B cell (primary cell): Measurements from ENCODE around the gene ZNF541. TPM values are rescaled to one million over a fixed set of nuclear protein-coding genes. Genes with fewer than 3 reads are reported as not detected.
A peak's percentile ranks its signal among the peaks of the same experiment; 100 is the strongest.

Experiments used
- ATAC-seq: fragments of 200-7000 bp; cut with Tn5 transposase; one replicate; pipeline ENCODE4 v1.10.0; 2021; ENCODE audit warnings: low read depth, mild to moderate bottlenecking, moderate number of reproducible peaks, moderate library complexity
- CTCF ChIA-PET: fragments of 350-600 bp; sonication (Branson Sonifier 250); formaldehyde crosslinking; loops from one replicate; lab custom pipeline; 2021; ENCODE audit warnings: antibody characterized with exemption, inconsistent platforms; lab: Charles Lee
- POLR2A ChIA-PET: fragments of 350-600 bp; sonication (Branson Sonifier 250); formaldehyde crosslinking; loops from one replicate; lab custom pipeline; 2021; ENCODE audit warnings: antibody characterized with exemption; lab: Charles Lee
- DNase-seq: peaks from one replicate; pipeline ENCODE4 v3.0.0; 2013
- H2AFZ ChIP-seq: 2 replicates; pipeline ENCODE4 v1.6.1; 2012; ENCODE audit warnings: mild to moderate bottlenecking, low read depth, low read length; ENCODE audit not compliant: insufficient read depth, poor library complexity, severe bottlenecking
- H3K27ac ChIP-seq, 2 donors: 1 replicate in 1 of 2; 2 replicates in 1 of 2; pipeline ENCODE4 v1.5.1; 2012 to 2013; ENCODE audit warnings: low read length in 2 of 2, mild to moderate bottlenecking in 2 of 2, moderate library complexity in 1 of 2
- H3K27me3 ChIP-seq, 4 experiments: fragments of 200-600 bp in 1 of 4; sonication (generic) in 1 of 4; replicated peaks in 1 of 4; 1 replicate in 2 of 4; 2 replicates in 2 of 4; pipeline versions ENCODE4 v1.6.1 to v1.7.0; 2013 to 2016; ENCODE audit warnings: low read length in 3 of 4, mild to moderate bottlenecking in 2 of 4, mixed read lengths in 1 of 4, moderate library complexity in 1 of 4; ENCODE audit not compliant: insufficient read depth in 4 of 4, control insufficient read depth in 3 of 4; ENCODE audit errors: control extremely low read depth in 1 of 4
- H3K36me3 ChIP-seq, 2 experiments: replicated peaks in 1 of 2; 1 replicate in 1 of 2; 2 replicates in 1 of 2; pipeline versions ENCODE4 v1.6.1 to v1.7.1; 2013; ENCODE audit warnings: low read length in 1 of 2; ENCODE audit not compliant: insufficient read depth in 2 of 2, control insufficient read depth in 1 of 2; ENCODE audit errors: control extremely low read depth in 1 of 2, extremely low read depth in 1 of 2
- H3K4me1 ChIP-seq, 2 donors: fragments of 200-600 bp in 1 of 2; sonication (generic) in 1 of 2; 1 replicate in 1 of 2; 2 replicates in 1 of 2; pipeline versions ENCODE4 v1.5.1 to v1.6.1; 2013 to 2017; ENCODE audit warnings: low read length in 2 of 2; ENCODE audit not compliant: control insufficient read depth in 2 of 2, insufficient read depth in 2 of 2
- H3K4me2 ChIP-seq: replicated peaks from 2 replicates; pipeline ENCODE3; 2012; ENCODE audit warnings: mild to moderate bottlenecking, low read depth, low read length; ENCODE audit not compliant: poor library complexity, severe bottlenecking
- H3K4me3 ChIP-seq, 5 experiments: fragments of 200-600 bp in 1 of 5; sonication (generic) in 1 of 5; 1 replicate in 3 of 5; 2 replicates in 2 of 5; pipeline versions ENCODE4 v1.5.1 to v1.7.0; 2011 to 2016; ENCODE audit warnings: low read length in 4 of 5, mild to moderate bottlenecking in 4 of 5, low read depth in 2 of 5, control low read depth in 1 of 5, moderate library complexity in 1 of 5; ENCODE audit not compliant: insufficient read depth in 1 of 5; ENCODE audit errors: control extremely low read depth in 1 of 5, extremely low read depth in 1 of 5
- H3K79me2 ChIP-seq: fragments of 200-600 bp; sonication (generic); one replicate; pipeline ENCODE4 v1.6.0; 2016; ENCODE audit warnings: low read length; ENCODE audit not compliant: control insufficient read depth, insufficient read depth
- H3K9ac ChIP-seq: fragments of 200-600 bp; sonication (generic); 2 replicates; pipeline ENCODE4 v1.6.1; 2017; ENCODE audit warnings: mild to moderate bottlenecking, low read length, moderate library complexity
- H3K9me3 ChIP-seq, 3 donors: one replicate each; pipeline versions ENCODE4 v1.6.1 to v1.7.1; 2013; ENCODE audit warnings: low read length in 2 of 3; ENCODE audit not compliant: control insufficient read depth in 2 of 3, insufficient read depth in 1 of 3; ENCODE audit errors: control extremely low read depth in 1 of 3
- H4K20me1 ChIP-seq: 2 replicates; pipeline ENCODE4 v1.6.0; 2012; ENCODE audit warnings: mild to moderate bottlenecking, low read length; ENCODE audit not compliant: insufficient read depth, control insufficient read depth, poor library complexity, severe bottlenecking
- H3K27ac Mint-ChIP-seq: one replicate; pipeline ENCODE4 v1.8.0; 2021; ENCODE audit warnings: mixed read lengths
- H3K27me3 Mint-ChIP-seq: one replicate; pipeline ENCODE4 v1.8.0; 2021; ENCODE audit warnings: mixed read lengths
- H3K4me1 Mint-ChIP-seq: one replicate; pipeline ENCODE4 v1.8.0; 2021; ENCODE audit warnings: mixed read lengths
- H3K4me3 Mint-ChIP-seq: one replicate; pipeline ENCODE4 v1.8.0; 2021; ENCODE audit warnings: mixed read lengths
- H3K9me3 Mint-ChIP-seq: one replicate; pipeline ENCODE4 v1.8.0; 2022; ENCODE audit warnings: mixed read lengths; ENCODE audit not compliant: insufficient read depth
- EZH2 ChIP-seq: IDR thresholded peaks from 2 replicates; pipeline ENCODE4 v1.6.1; 2012; ENCODE audit warnings: borderline replicate concordance, low read depth, mild to moderate bottlenecking, moderate library complexity, low read length; ENCODE audit not compliant: insufficient read depth, poor library complexity, severe bottlenecking
- WGBS: methylation state at CpG from one replicate; pipeline ENCODE4 v1.1.5; 2013; ENCODE audit warnings: missing lambda C conversion rate; ENCODE audit not compliant: insufficient coverage; 5-methylcytosine and 5-hydroxymethylcytosine counted together
- intact Hi-C: fragments of 100-400 bp; cut with micrococcal nuclease; formaldehyde crosslinking; loops from one replicate; pipeline ENCODE4 v1.10.0; 2022
- polyA plus RNA-seq: library from polyadenylated mRNA; depleted of rRNA; stranded (reverse); fragments of >200 nt; gene quantifications from 2 replicates; pipeline ENCODE4 v1.2.3, GENCODE V29; 2012
- total RNA-seq, 2 donors: library from RNA; stranded (reverse); fragments of 120-200 nt in 1 of 2; gene quantifications; 1 replicate in 1 of 2; 2 replicates in 1 of 2; pipeline versions ENCODE4 v1.2.3 to v1.2.4, GENCODE V29; 2013 to 2022
- TF ChIP-seq, protein P1 (sequence below): fragments of 200-600 bp; IDR thresholded peaks from one replicate; pipeline ENCODE4 v1.8.0; 2022; ENCODE audit warnings: antibody characterized with exemption, mild to moderate bottlenecking

ZNF541 gene
- total and polyA plus RNA-seq, 2 donors (not counting 1 experiment from before 2014, with no cell fraction given), result 0.03 TPM; not detected in 1

DNA sequence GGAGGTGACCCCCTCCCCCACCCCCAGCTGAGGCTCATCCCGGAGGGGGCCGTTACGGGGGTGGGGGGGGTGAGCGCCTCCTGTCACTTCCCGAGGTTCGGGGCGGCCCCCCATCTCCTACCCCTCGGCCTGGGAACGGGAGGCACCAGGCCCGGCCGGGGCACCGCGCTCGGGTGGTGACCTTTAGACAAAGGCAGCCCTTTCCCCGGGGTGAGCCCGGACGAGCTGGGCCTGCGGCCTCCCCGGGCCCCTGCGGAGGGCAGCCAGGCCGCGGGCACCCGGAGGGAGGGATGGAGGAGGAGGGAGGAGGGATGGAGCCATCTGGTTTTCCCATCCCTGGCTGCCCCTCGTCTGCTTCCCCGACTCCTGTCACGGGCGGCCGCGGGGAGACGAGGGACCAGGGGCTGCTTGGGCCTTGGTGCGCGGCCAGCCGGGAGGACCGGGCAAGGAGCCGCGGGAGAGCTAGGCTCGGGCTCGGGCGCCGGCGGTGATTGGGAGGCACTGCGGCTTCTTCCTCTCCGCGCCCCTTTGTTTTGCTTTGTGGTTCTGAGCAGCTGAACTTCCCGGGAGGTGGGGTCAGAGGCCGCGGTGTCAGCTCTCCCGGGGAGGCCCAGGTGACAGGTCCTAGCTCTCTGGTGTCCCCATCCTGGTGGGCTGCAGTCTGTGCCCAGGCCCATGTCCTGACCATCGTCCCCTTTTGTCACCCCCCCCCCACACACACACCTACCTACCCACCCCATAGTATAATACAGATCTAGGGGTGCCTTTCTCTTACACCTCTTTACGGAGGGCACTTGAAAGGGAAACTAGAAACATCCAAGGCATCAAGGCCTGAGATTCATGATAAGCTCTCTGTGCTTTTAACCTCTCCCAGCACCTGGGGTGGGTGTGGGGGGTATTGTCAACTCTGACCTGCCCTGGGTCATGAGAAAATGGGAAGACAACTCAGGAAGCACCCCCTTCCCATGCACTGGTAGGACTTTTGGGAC, 37.3 kb upstream of the ZNF541 start:
- TF ChIP-seq EZH2, result no peak
- TF ChIP-seq, protein P1, sequence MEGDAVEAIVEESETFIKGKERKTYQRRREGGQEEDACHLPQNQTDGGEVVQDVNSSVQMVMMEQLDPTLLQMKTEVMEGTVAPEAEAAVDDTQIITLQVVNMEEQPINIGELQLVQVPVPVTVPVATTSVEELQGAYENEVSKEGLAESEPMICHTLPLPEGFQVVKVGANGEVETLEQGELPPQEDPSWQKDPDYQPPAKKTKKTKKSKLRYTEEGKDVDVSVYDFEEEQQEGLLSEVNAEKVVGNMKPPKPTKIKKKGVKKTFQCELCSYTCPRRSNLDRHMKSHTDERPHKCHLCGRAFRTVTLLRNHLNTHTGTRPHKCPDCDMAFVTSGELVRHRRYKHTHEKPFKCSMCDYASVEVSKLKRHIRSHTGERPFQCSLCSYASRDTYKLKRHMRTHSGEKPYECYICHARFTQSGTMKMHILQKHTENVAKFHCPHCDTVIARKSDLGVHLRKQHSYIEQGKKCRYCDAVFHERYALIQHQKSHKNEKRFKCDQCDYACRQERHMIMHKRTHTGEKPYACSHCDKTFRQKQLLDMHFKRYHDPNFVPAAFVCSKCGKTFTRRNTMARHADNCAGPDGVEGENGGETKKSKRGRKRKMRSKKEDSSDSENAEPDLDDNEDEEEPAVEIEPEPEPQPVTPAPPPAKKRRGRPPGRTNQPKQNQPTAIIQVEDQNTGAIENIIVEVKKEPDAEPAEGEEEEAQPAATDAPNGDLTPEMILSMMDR, result no peak
- Histone ChIP-seq H3K9me3 (peaks cover 0 to 5% (median 0%) of the 10 kb centered on the region in 3 donors), H4K20me1 (peaks cover 56% of the 10 kb centered on the region), H3K9ac (peak overlapping the region; percentile 82), H3K79me2 (peaks cover 66% of the 10 kb centered on the region), H3K4me2 (peak overlapping the region; percentile 96), H3K27me3 (no peaks in the 10 kb centered on the region), H3K4me1 (peaks cover 17 to 18% of the 10 kb centered on the region in 2 donors), H3K27ac (peak overlapping the region; percentile 12 to 78), H3K36me3 (peaks cover 0 to 2% of the 10 kb centered on the region in 2 experiments), H2AFZ (peak overlapping the region; percentile 94), H3K4me3 (peak overlapping the region; percentile 9 to 98 (median 88))
- peak overlapping the region; percentile 81 for H3K27ac Mint-ChIP-seq
- peaks cover 3% of the 10 kb centered on the region for H3K9me3 Mint-ChIP-seq
- ChIA-PET POLR2A (interaction anchor here (0.5 to 2.0 kb wide), 4 partner anchors 10 to 183 kb away, joined by 3 to 16 read pairs (median 4); no protein-coding TSS in a partner anchor), CTCF (interaction anchor here (0.5 to 2.4 kb wide), 7 partner anchors 10 to 375 kb away, joined by 3 to 7 read pairs (median 4); partner anchors contain the start of genes KPTN and NAPA)
- DNase-seq, result peak; percentile 57
- no peaks in the 10 kb centered on the region for H3K27me3 Mint-ChIP-seq
- intact Hi-C loops, result loop anchor here (2.0 to 10.0 kb wide), 5 partner anchors 125 to 1595 kb away; partner anchors contain the start of genes INAFM1, KPTN, NOP53 and ZC3H4
- H3K4me1 Mint-ChIP-seq, result peaks cover 40% of the 10 kb centered on the region
- no peak for ATAC-seq
- WGBS, result under 1% methylated on average over 41 of the region's 50 CpGs
- peak overlapping the region; percentile 78 for H3K4me3 Mint-ChIP-seq
